ENCODE data around the gene RAB11FIP3.

Gene RAB11FIP3

GRCh38 chr16:567373-568256 is 142.2 kb downstream of the RAB11FIP3 start:
- DNase-seq (ENCODE audit: low read depth) = no peak

- no peak for DNase-seq (ENCODE audit: low read depth)
Measured at GRCh38 chr16:568401-569258, 143.2 kb downstream of the RAB11FIP3 start.

- peak; percentile 66 for DNase-seq (ENCODE audit: low read depth)
Measured at GRCh38 chr16:569445-570254, 144.2 kb downstream of the RAB11FIP3 start, which contains the start of gene PIGQ. PIGQ (plus strand) TSS chr16:569968; CDS start chr16:574075, 4,107 bp downstream.
